ENCODE data around the gene CDH16. TPM values are rescaled to one million over a fixed set of nuclear protein-coding genes. Genes with fewer than 3 reads are reported as not detected.

CDH16 gene
- total RNA-seq, 4 donors from 2014 or later, result 0.20 to 2.4 (median 1.8) TPM; not detected in 1

DNA sequence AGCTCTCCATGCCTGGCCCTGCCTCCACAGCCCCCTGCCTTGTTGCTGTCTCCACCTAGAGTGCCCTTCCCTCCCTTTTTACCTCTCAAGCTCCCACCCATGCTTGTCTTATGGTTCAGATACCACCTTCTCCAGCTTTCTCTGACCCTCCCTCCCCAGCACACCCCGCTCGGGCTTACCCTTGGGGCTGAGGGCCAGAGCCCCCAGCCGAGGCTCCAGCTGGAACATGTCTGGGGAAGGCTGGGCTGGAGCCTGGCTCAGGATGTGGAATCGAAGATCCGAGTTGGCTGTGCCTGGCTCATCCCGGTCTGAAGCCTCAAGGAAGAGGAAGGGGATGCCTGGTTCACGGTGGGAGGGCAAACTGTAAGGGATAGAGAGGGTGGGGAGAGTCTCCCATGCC, 3.6 kb downstream of the CDH16 start:
- no peak overlapping the region for H3K27ac ChIP-seq

DNA sequence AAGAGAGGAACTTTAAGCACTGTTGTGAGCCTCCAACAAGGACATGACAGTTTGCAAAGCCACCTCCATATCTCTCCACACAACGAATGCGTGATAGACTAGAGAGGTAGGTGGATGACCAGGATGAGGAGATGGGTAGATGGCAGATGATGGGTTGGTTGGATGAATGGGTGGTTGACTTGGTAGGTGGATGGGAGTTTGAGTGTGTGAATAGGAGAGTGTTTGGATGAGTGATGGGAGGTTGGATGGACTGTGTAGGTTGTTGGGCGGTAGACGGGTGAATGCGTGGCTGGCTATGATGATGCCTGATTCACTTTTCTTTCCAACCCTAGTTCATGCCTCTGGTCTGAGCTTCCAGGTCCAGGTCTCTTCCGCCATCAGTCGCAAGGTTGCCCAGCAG, 4.1 kb downstream of the CDH16 start:
- no peak for DNase-seq
- H3K9me3 ChIP-seq, result no peaks in the 10 kb centered on the region
- H3K27me3 ChIP-seq, result no peaks in the 10 kb centered on the region
- peaks cover 0 to 9% (median 6%) of the 10 kb centered on the region in 4 donors for H3K4me1 ChIP-seq
- intact Hi-C loops (cut with DNase I; ENCODE audit: low total_unique reads) (no loop called here), in situ Hi-C loops (cut with MboI; ENCODE audit: low pct_ligation_motif_present in 1 of 4, low pct_unique_long_range_greater_than_20kb in 1 of 4, low sequenced_read_pairs in 3 of 4) (no loop called here)
- H3K36me3 ChIP-seq, result no peaks in the 10 kb centered on the region
- 94 to 95% methylated on average over 6 to 7 of the region's 7 CpGs for WGBS, 2 donors (ENCODE audit: low coverage in 1 of 2)
- H3K4me3 ChIP-seq, result no peak overlapping the region
- no peak for TF ChIP-seq POLR2A (IDR thresholded peaks at IDR 0.05)
- TF ChIP-seq POLR2AphosphoS5 (IDR thresholded peaks at IDR 0.05), result no peak
- TF ChIP-seq, protein P1, sequence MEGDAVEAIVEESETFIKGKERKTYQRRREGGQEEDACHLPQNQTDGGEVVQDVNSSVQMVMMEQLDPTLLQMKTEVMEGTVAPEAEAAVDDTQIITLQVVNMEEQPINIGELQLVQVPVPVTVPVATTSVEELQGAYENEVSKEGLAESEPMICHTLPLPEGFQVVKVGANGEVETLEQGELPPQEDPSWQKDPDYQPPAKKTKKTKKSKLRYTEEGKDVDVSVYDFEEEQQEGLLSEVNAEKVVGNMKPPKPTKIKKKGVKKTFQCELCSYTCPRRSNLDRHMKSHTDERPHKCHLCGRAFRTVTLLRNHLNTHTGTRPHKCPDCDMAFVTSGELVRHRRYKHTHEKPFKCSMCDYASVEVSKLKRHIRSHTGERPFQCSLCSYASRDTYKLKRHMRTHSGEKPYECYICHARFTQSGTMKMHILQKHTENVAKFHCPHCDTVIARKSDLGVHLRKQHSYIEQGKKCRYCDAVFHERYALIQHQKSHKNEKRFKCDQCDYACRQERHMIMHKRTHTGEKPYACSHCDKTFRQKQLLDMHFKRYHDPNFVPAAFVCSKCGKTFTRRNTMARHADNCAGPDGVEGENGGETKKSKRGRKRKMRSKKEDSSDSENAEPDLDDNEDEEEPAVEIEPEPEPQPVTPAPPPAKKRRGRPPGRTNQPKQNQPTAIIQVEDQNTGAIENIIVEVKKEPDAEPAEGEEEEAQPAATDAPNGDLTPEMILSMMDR (IDR thresholded peaks at IDR 0.05), result no peak
- no peak for TF ChIP-seq EP300 (IDR thresholded peaks at IDR 0.05; ENCODE audit: low read depth)
- no peak overlapping the region for H3K27ac ChIP-seq

More for the DNA sequence above, 3.6 kb downstream of the CDH16 start:
- no peak for TF ChIP-seq EP300 (IDR thresholded peaks at IDR 0.05; ENCODE audit: low read depth)
- TF ChIP-seq POLR2A (IDR thresholded peaks at IDR 0.05), result no peak
- no peak for TF ChIP-seq POLR2AphosphoS5 (IDR thresholded peaks at IDR 0.05)
- TF ChIP-seq, protein P1 (IDR thresholded peaks at IDR 0.05), result no peak
- Histone ChIP-seq H3K36me3 (no peaks in the 10 kb centered on the region), H3K4me3 (no peak overlapping the region), H3K27me3 (no peaks in the 10 kb centered on the region), H3K9me3 (no peaks in the 10 kb centered on the region), H3K4me1 (peaks cover 0 to 9% (median 6%) of the 10 kb centered on the region in 4 donors)
- intact Hi-C loops (cut with DNase I; ENCODE audit: low total_unique reads), result no loop called here
- WGBS, 2 donors (ENCODE audit: low coverage in 1 of 2), result 76 to 80% methylated on average over 1 to 7 of the region's 7 CpGs
- in situ Hi-C loops (cut with MboI; ENCODE audit: low pct_ligation_motif_present in 1 of 4, low pct_unique_long_range_greater_than_20kb in 1 of 4, low sequenced_read_pairs in 3 of 4), result no loop called here
- no peak for DNase-seq

DNA sequence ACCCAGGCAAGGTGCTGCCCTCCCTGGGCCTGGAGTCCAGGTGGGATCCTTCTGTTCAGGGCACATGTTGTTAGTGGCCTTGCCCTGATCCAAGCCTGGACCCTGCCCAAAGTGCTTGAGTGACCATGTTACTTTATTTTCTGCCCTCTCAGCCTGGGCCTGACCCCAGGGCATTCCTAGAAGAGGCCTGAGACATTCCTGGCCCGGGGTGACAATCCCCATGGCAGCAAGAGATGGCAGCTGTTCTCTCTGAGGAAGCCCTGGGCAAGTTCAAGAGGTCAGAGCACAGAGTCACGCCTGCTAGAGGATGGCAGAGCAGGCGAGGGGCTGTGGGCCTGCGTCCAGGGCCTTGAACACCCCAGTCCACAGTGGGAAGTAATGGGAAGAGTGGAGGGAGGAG, 5.0 kb downstream of the CDH16 start:
- Histone ChIP-seq H3K27me3 (no peaks in the 10 kb centered on the region), H3K4me1 (peaks cover 0 to 2% (median 1%) of the 10 kb centered on the region in 4 donors), H3K36me3 (no peaks in the 10 kb centered on the region), H3K4me3 (no peak overlapping the region), H3K27ac (no peak overlapping the region), H3K9me3 (no peaks in the 10 kb centered on the region)
- intact Hi-C loops (cut with DNase I; ENCODE audit: low total_unique reads) (no loop called here), in situ Hi-C loops (cut with MboI; ENCODE audit: low pct_ligation_motif_present in 1 of 4, low pct_unique_long_range_greater_than_20kb in 1 of 4, low sequenced_read_pairs in 3 of 4) (no loop called here)
- DNase-seq, result no peak
- TF ChIP-seq EP300 (IDR thresholded peaks at IDR 0.05; ENCODE audit: low read depth) (no peak), POLR2A (IDR thresholded peaks at IDR 0.05) (no peak), POLR2AphosphoS5 (IDR thresholded peaks at IDR 0.05) (no peak)
- TF ChIP-seq, protein P1 (IDR thresholded peaks at IDR 0.05), result no peak
- 78% methylated on average over 4 of the region's 4 CpGs; no CpG with 5 or more reads in 1 of the 2 donors for WGBS, 2 donors (ENCODE audit: low coverage in 1 of 2)

DNA sequence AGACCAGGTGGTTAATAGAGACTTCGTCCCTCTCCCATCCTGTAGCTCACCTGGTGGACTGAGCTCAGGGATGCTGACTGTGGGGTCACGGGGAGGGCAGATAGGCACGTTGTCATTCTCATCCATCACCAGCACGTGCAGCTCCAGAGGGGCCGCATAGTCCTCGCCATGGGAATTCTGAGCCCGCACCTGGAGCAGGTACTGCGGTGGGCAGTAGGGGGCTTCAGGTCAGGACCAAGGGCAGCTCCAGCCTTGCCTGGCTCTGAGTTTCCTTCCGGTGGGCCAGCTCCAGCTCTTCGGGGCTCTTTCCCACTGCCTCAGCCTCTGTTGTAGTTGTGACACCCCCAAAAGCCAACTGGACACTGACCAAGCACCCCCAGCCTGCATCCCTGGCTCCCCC, 5.6 kb downstream of the CDH16 start:
- TF ChIP-seq EP300 (IDR thresholded peaks at IDR 0.05; ENCODE audit: low read depth) (no peak), POLR2AphosphoS5 (IDR thresholded peaks at IDR 0.05) (no peak), POLR2A (IDR thresholded peaks at IDR 0.05) (no peak)
- TF ChIP-seq, protein P1 (IDR thresholded peaks at IDR 0.05), result no peak
- Histone ChIP-seq H3K4me1 (no peaks in the 10 kb centered on the region), H3K27ac (no peak overlapping the region), H3K4me3 (no peak overlapping the region), H3K9me3 (no peaks in the 10 kb centered on the region), H3K27me3 (no peaks in the 10 kb centered on the region), H3K36me3 (no peaks in the 10 kb centered on the region)
- intact Hi-C loops (cut with DNase I; ENCODE audit: low total_unique reads) (no loop called here), in situ Hi-C loops (cut with MboI; ENCODE audit: low pct_ligation_motif_present in 1 of 4, low pct_unique_long_range_greater_than_20kb in 1 of 4, low sequenced_read_pairs in 3 of 4) (no loop called here)
- no peak for DNase-seq
- WGBS, 2 donors (ENCODE audit: low coverage in 1 of 2), result 75% methylated on average over 10 of the region's 10 CpGs; no CpG with 5 or more reads in 1 of the 2 donors
